ENCODE measurements around the gene ZNF345.

GRCh38 chr19:36849701-36850558, 746 bp upstream of the ZNF345 start:
- TF ChIP-seq CTCF (IDR thresholded peaks at IDR 0.05) (no peak), POLR2A (IDR thresholded peaks at IDR 0.05) (peak in 1 of 2 donors; percentile 11)

All from tibial nerve (tissue), 3 donors.